Measurements from ENCODE around the gene U2AF1L4.

DNA sequence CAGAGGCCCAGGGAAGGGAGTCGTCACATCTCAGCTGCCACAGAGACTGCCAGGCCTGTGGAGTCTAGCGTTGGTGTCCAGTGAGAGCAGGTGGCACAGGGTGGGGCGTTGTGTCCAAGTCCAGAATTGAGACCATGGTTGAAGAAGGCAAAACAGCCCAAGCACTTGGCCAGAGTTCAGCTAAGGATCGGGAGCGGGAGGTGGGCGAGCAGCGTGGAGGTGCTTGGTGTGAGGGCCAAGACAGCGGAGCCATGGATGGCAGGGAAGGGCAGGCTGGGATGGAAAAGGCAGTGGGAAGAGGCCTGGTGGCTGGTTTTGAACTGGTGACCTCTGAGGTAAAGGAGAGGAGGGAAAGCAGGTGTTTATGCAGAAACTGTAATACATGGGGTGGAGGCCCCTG, 10.9 kb downstream of the U2AF1L4 start:
- TF ChIP-seq CTCF (IDR thresholded peaks at IDR 0.05 in 2 of 3, conservative IDR thresholded peaks at IDR 0.05 in 1 of 3; ENCODE audit: control insufficient read depth in 2 of 3, extremely low read depth in 1 of 3, insufficient read depth in 1 of 3, low read depth in 3 of 3, low read length in 3 of 3) (no peak), MYC (IDR thresholded peaks at IDR 0.05; ENCODE audit: insufficient read depth, insufficient read length, insufficient replicate concordance, low read length, severe bottlenecking) (no peak), MAX (IDR thresholded peaks at IDR 0.05; ENCODE audit: low read depth, low read length) (no peak), KDM1A (IDR thresholded peaks at IDR 0.05; ENCODE audit: borderline replicate concordance) (no peak), FOS (IDR thresholded peaks at IDR 0.05; ENCODE audit: borderline replicate concordance, extremely low read depth, insufficient read length) (no peak), SUZ12 (IDR thresholded peaks at IDR 0.05; ENCODE audit: unreplicated experiment) (no peak), POLR2AphosphoS5 (IDR thresholded peaks at IDR 0.05; ENCODE audit: low read length) (no peak)

Data from GM12878 (cell line).